ENCODE measurements around the gene PUS10. TPM values are rescaled to one million over a fixed set of nuclear protein-coding genes. Genes with fewer than 3 reads are reported as not detected.

Gene PUS10
- total and polyA plus RNA-seq, 2 of the 4 experiments (the other 2 are of a cell fraction) = 4.4 to 5.7 TPM

DNA sequence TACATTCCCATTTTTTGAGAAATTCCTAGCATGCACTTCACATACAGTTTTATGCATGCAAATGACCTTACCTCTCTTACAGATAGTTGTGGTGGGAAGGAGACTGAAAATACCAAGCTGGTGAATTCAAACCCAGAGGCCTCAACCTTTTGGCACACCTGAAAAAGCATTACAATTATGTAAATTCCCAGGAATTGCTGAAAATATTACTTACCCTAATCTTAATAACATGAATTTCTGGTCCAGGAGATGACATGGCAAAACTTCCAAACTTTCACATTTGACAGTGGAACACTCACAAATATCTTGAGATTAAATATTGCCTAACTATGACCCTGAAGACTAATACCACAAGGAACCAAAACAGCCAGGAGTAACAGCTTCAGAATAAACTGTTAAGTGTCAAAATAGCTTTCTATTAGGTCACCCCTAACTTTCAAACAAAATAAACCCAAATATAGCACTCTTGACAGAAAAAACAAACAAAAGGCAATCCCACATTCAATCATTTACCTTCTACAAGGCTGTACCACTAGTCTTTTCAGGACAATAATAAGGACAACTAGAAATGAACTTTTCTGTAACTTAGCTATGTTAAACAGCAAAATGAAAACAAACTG, 11.5 kb downstream of the PUS10 start:
- H3K27me3 ChIP-seq (ENCODE audit: control insufficient read depth, insufficient read depth, low read length) = no peaks in the 10 kb centered on the region
- ATAC-seq (ENCODE audit: low read depth) = no peak
- no TSS peak for BruUV-seq (replicated peaks)

More for the DNA sequence above, 11.5 kb downstream of the PUS10 start:
- Histone ChIP-seq H3K23ac (ENCODE audit: low read depth, low read length) (no peak overlapping the region), H3K4me1 (ENCODE audit: control insufficient read depth, insufficient read depth, low read length) (no peaks in the 10 kb centered on the region), H3K9ac (ENCODE audit: low read depth, low read length) (no peak overlapping the region), H3K9me1 (ENCODE audit: insufficient read depth, low read length) (no peaks in the 10 kb centered on the region), H3K4ac (ENCODE audit: low read depth, low read length) (no peak overlapping the region), H3K4me2 (ENCODE audit: low read depth, low read length) (no peak overlapping the region), H4K91ac (ENCODE audit: insufficient read depth, low read depth, low read length) (no peak overlapping the region), H2BK20ac (ENCODE audit: low read depth, low read length) (no peak overlapping the region), H2AFZ (replicated peaks; ENCODE audit: low read length, poor library complexity) (no peak overlapping the region), H4K8ac (ENCODE audit: low read depth in 2 of 2, low read length in 2 of 2) (no peak overlapping the region), H3K18ac (ENCODE audit: low read depth, low read length) (no peak overlapping the region), H3K14ac (replicated peaks; ENCODE audit: low read depth, low read length) (no peak overlapping the region), H3K79me1 (ENCODE audit: low read depth in 1 of 2, low read length in 2 of 2) (no peaks in the 10 kb centered on the region), H4K20me1 (ENCODE audit: insufficient read depth, low read length) (no peaks in the 10 kb centered on the region), H3K27ac (ENCODE audit: insufficient read depth, low read length) (no peak overlapping the region), H2AK9ac (replicated peaks; ENCODE audit: low read depth, low read length, poor library complexity) (no peak overlapping the region), H2AK5ac (ENCODE audit: low read depth, low read length) (no peak overlapping the region), H3K9me3 (ENCODE audit: control insufficient read depth, insufficient read depth, low read length) (no peaks in the 10 kb centered on the region), H2BK120ac (ENCODE audit: low read depth, low read length) (no peak overlapping the region), H2BK15ac (ENCODE audit: low read depth, low read length) (no peak overlapping the region), H3K4me3 (ENCODE audit: insufficient read depth, low read depth, low read length) (no peak overlapping the region), H3K36me3 (ENCODE audit: control insufficient read depth, insufficient read depth, low read length) (no peaks in the 10 kb centered on the region), H4K5ac (ENCODE audit: low read depth, low read length) (no peak overlapping the region), H3K56ac (ENCODE audit: extremely low read depth, insufficient read depth, low read length) (no peak overlapping the region), H2BK5ac (ENCODE audit: low read depth, low read length, poor library complexity, severe bottlenecking) (no peak overlapping the region)
- intact Hi-C loops (cut with micrococcal nuclease) = no loop called here
- TF ChIP-seq, protein P1, sequence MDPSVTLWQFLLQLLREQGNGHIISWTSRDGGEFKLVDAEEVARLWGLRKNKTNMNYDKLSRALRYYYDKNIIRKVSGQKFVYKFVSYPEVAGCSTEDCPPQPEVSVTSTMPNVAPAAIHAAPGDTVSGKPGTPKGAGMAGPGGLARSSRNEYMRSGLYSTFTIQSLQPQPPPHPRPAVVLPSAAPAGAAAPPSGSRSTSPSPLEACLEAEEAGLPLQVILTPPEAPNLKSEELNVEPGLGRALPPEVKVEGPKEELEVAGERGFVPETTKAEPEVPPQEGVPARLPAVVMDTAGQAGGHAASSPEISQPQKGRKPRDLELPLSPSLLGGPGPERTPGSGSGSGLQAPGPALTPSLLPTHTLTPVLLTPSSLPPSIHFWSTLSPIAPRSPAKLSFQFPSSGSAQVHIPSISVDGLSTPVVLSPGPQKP (IDR thresholded peaks at IDR 0.05; ENCODE audit: borderline replicate concordance, low read depth, low read length) = no peak
- TF ChIP-seq MAFK (IDR thresholded peaks at IDR 0.05; ENCODE audit: low read depth, low read length) (no peak), CHD1 (IDR thresholded peaks at IDR 0.05; ENCODE audit: low read depth, low read length) (no peak), CEBPB (IDR thresholded peaks at IDR 0.05; ENCODE audit: low read depth, low read length) (no peak), RAD21 (IDR thresholded peaks at IDR 0.05; ENCODE audit: low read length) (no peak), SMC3 (IDR thresholded peaks at IDR 0.05; ENCODE audit: low read depth, low read length) (no peak), RFX5 (IDR thresholded peaks at IDR 0.05; ENCODE audit: low read depth, low read length) (no peak), MAZ (IDR thresholded peaks at IDR 0.05; ENCODE audit: borderline replicate concordance, low read depth, low read length) (no peak)
- TF ChIP-seq, protein P2, sequence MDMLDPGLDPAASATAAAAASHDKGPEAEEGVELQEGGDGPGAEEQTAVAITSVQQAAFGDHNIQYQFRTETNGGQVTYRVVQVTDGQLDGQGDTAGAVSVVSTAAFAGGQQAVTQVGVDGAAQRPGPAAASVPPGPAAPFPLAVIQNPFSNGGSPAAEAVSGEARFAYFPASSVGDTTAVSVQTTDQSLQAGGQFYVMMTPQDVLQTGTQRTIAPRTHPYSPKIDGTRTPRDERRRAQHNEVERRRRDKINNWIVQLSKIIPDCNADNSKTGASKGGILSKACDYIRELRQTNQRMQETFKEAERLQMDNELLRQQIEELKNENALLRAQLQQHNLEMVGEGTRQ (IDR thresholded peaks at IDR 0.05; ENCODE audit: low read depth, low read length) = no peak
- no peak for DNase-seq
- dilution Hi-C loops (cut with HindIII; ENCODE audit: low sequenced_read_pairs, unreplicated experiment) = no loop called here
- POLR2A ChIA-PET (ENCODE audit: unreplicated experiment) = no interaction called here
- in situ Hi-C loops (cut with MboI; ENCODE audit: low sequenced_read_pairs) = no loop called here
- CTCF ChIA-PET = no interaction called here
